ENCODE data around the gene SBK2. TPM values are rescaled to one million over a fixed set of nuclear protein-coding genes. Genes with fewer than 3 reads are reported as not detected.

SBK2 gene
- total RNA-seq, 4 donors from 2014 or later = not detected

DNA sequence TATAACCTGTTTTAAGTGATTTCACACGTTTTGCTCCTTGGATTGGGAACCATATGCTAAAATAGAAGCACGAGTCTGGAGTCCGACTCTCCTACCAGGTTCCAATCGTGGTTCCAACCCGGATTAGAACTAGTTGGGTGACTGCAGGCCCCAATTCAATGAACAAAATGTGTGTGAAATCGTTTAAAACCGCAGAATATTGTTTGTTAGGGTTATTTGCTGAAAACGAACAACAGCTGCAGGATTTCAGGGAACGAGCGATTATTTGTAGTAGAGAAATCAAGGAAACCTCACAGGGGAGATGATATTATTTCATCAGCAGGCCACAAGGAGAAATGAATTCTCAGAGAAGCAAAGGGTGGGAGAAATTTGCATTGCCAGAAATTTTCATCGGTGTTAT is 32.0 kb downstream of the SBK2 start:
- H3K4me3 ChIP-seq (replicated peaks in 1 of 3) = no peak overlapping the region
- WGBS, 2 donors = 85% methylated on average over 11 of the region's 11 CpGs
- no peak for TF ChIP-seq POLR2A (IDR thresholded peaks at IDR 0.05)
- TF ChIP-seq, protein P1, sequence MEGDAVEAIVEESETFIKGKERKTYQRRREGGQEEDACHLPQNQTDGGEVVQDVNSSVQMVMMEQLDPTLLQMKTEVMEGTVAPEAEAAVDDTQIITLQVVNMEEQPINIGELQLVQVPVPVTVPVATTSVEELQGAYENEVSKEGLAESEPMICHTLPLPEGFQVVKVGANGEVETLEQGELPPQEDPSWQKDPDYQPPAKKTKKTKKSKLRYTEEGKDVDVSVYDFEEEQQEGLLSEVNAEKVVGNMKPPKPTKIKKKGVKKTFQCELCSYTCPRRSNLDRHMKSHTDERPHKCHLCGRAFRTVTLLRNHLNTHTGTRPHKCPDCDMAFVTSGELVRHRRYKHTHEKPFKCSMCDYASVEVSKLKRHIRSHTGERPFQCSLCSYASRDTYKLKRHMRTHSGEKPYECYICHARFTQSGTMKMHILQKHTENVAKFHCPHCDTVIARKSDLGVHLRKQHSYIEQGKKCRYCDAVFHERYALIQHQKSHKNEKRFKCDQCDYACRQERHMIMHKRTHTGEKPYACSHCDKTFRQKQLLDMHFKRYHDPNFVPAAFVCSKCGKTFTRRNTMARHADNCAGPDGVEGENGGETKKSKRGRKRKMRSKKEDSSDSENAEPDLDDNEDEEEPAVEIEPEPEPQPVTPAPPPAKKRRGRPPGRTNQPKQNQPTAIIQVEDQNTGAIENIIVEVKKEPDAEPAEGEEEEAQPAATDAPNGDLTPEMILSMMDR (IDR thresholded peaks at IDR 0.05) = no peak
- no peaks in the 10 kb centered on the region for H3K27me3 ChIP-seq
- no peaks in the 10 kb centered on the region for H3K4me1 ChIP-seq
- DNase-seq = no peak
- no peaks in the 10 kb centered on the region for H3K9me3 ChIP-seq
- intact Hi-C loops (cut with DNase I) = loop anchor here (2.0 to 10.0 kb wide), 2 partner anchors 200 to 362 kb away; no protein-coding TSS in a partner anchor
- no peaks in the 10 kb centered on the region for H3K36me3 ChIP-seq
- H3K27ac ChIP-seq = no peak overlapping the region

GRCh38 chr19:55504252-55504603 is 32.7 kb downstream of the SBK2 start:
- Histone ChIP-seq H3K4me1 (no peaks in the 10 kb centered on the region), H3K4me3 (replicated peaks in 1 of 3) (peak overlapping the region in 1 of 3 donors; percentile 21), H3K27me3 (no peaks in the 10 kb centered on the region), H3K9me3 (no peaks in the 10 kb centered on the region), H3K27ac (no peak overlapping the region), H3K36me3 (no peaks in the 10 kb centered on the region)
- DNase-seq = no peak
- 32 to 36% methylated on average over 13 of the region's 13 CpGs for WGBS, 2 donors
- intact Hi-C loops (cut with DNase I) = loop anchor here (2.0 to 10.0 kb wide), 2 partner anchors 199 to 361 kb away; no protein-coding TSS in a partner anchor
- TF ChIP-seq, protein P1 (IDR thresholded peaks at IDR 0.05) = no peak
- TF ChIP-seq POLR2A (IDR thresholded peaks at IDR 0.05) = no peak

- H3K27ac ChIP-seq = no peak overlapping the region
- H3K27me3 ChIP-seq = no peaks in the 10 kb centered on the region
- 14 to 18% methylated on average over 52 to 57 of the region's 64 CpGs for WGBS, 2 donors
These were observed 33.3 kb downstream of the SBK2 start for GRCh38 chr19:55503502-55504251.

GRCh38 chr19:55503157-55503501 is 33.8 kb downstream of the SBK2 start:
- no peak for TF ChIP-seq POLR2A (IDR thresholded peaks at IDR 0.05)
- TF ChIP-seq, protein P1 (IDR thresholded peaks at IDR 0.05) = no peak
- no peaks in the 10 kb centered on the region for H3K4me1 ChIP-seq
- intact Hi-C loops (cut with DNase I) = loop anchor here (2.0 to 10.0 kb wide), 2 partner anchors 40 to 198 kb away; no protein-coding TSS in a partner anchor
- no peaks in the 10 kb centered on the region for H3K27me3 ChIP-seq
- H3K9me3 ChIP-seq = no peaks in the 10 kb centered on the region
- 85 to 89% methylated on average over 17 of the region's 17 CpGs for WGBS, 2 donors
- no peak for DNase-seq
- no peaks in the 10 kb centered on the region for H3K36me3 ChIP-seq
- no peak overlapping the region for H3K27ac ChIP-seq
- H3K4me3 ChIP-seq (replicated peaks in 1 of 3) = no peak overlapping the region

More at GRCh38 chr19:55503502-55504251, 33.3 kb downstream of the SBK2 start:
- Histone ChIP-seq H3K36me3 (no peaks in the 10 kb centered on the region), H3K9me3 (no peaks in the 10 kb centered on the region), H3K4me1 (no peaks in the 10 kb centered on the region), H3K4me3 (replicated peaks in 1 of 3) (peak overlapping the region in 1 of 3 donors; percentile 21)
- DNase-seq = peak; percentile 93
- TF ChIP-seq, protein P1 (IDR thresholded peaks at IDR 0.05) = peak; percentile 95 to 99 (median 98)
- TF ChIP-seq POLR2A (IDR thresholded peaks at IDR 0.05) = no peak
- intact Hi-C loops (cut with DNase I) = loop anchor here (2.0 to 10.0 kb wide), 3 partner anchors 41 to 361 kb away; no protein-coding TSS in a partner anchor
